ENCODE data around the gene BMP10. TPM values are rescaled to one million over a fixed set of nuclear protein-coding genes. Genes with fewer than 3 reads are reported as not detected.
A peak's percentile ranks its signal among the peaks of the same experiment; 100 is the strongest.
"Not testable (repeated sequence)": the region's sequence is repeated elsewhere in the genome, so short reads cannot be mapped to it uniquely, and the experiment has no call there.

The BMP10 gene
- not detected in 2 replicates for total RNA-seq (2014; rRNA removed; shearing (Covaris generic))

GRCh38 chr2:68871159-68871764 lies at the start of gene BMP10:
Gene BMP10, minus strand, starts transcription at chr2:68871397. Its CDS starts 39 bp downstream, at chr2:68871358.
- DNase-seq (ENCODE audit: low read depth), result no peak

- no peak for DNase-seq (ENCODE audit: low read depth)
Measured at GRCh38 chr2:68920481-68921170, 49.4 kb upstream of the BMP10 start.

DNA sequence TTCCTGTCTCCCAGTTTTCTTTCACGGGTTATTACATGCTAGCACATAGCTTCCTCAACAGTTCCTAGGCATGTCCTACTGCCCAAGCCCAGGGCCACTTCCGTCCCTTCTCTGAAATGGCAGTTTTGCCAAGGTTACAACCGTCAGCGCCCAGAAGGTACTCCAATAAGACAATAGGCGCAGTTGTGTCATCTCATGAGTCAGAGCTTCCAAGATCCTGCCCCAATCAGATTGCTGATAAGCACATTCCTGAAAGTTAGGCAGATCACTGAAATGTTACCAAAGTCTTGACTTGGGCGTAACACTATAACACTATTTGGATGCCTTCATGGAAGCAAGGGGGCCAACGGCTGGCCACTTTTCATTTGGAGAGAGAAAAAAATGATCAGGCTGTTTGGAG lies 47.3 kb upstream of the BMP10 start:
- peak; percentile 69 for DNase-seq (ENCODE audit: low read depth)

DNA sequence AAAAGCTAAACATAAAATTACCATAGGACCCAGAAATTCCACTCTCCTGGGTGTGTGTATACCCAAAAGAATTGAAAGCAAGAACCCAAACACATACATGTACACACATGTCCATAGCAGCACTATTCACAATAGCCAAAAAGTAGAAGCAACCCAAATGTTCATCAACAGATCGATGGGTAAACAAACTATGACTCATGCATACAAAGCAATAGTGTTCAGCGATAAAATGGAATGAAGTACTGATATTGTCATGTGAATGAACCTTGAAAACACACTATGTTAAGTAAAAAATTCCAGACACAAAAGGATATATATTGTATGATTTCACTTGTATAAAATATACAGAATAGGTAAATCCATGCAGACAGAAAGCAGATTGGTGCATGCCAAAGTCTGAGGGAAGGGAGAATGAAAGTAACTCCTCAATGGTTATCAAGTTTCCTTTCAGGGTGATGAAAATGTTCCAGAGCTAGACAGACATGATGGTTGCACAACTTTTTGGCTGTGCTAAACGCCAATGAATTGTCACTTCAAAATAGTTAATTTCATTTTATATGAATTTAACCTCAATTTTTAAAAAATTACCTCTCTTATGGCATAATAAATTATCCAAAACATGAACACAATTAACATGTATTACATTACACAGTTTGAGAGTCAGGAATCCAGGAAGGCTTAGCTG lies 46.0 kb upstream of the BMP10 start:
- no peak for DNase-seq (ENCODE audit: low read depth)

DNA sequence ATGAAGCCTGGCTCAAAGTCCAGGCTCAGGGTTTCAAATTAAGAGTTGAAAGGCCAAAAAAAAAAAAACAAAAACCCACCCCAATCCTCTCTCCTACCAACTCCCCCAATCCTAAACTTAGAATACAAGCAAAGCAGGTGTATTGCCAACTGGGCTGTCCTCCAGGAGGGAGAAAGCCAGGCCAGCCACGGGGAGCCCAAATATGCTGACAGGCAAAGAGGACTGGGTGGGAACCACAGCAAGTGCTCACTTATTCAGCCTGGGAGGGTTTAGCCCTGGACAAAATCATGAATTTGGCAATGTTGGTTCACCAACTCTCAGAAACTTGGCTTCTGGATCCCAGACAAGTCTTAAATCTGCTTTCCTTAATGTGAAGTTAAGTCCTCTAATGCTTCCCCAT lies 45.0 kb upstream of the BMP10 start:
- no peak for DNase-seq (ENCODE audit: low read depth)

GRCh38 chr2:68915393-68915792 lies 44.2 kb upstream of the BMP10 start:
- DNase-seq (ENCODE audit: low read depth), result no peak

GRCh38 chr2:68913359-68913758 lies 42.2 kb upstream of the BMP10 start:
- DNase-seq (ENCODE audit: low read depth), result no peak

DNA sequence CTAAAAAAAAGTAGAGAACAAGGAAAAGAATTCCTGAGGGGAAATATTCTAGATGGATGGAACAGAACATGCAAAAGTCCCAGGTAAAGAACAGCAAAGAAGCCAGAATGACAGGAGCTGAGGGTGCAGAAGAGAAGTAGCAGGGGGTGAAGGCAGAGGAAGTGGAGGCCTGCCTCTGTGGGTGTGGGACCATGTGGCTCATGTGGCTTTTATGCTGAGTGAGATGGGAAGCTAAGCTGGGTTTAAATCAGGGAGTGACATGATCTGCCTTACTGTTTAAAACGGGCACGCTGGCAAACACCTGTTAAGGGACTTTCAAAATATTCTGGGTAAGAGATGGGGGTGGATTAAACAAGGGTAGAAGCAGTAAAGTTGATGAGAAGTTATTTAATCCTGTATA lies 41.5 kb upstream of the BMP10 start:
- no peak for DNase-seq (ENCODE audit: low read depth)

GRCh38 chr2:68912111-68912510 lies 40.9 kb upstream of the BMP10 start:
- DNase-seq (ENCODE audit: low read depth), result no peak

DNA sequence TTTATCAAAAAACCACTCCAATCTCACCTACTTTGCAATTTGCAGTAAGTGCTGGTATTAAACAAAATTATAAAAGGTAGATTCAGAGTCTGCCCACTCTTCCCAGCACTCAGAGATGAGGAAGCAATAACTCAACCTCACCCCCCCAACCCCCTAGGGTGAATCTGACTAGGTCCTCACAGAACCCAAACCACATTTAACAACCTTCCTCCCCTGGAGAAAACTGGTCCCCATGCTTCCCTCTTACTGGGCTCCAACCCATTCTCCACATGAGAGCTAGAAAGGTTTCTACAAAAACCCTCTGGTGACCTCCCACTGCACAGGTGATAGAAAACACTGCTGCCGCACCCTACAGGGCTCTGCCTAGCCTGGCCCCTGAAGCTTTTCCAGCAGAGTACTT lies 40.5 kb upstream of the BMP10 start:
- DNase-seq (ENCODE audit: low read depth), result no peak

DNA sequence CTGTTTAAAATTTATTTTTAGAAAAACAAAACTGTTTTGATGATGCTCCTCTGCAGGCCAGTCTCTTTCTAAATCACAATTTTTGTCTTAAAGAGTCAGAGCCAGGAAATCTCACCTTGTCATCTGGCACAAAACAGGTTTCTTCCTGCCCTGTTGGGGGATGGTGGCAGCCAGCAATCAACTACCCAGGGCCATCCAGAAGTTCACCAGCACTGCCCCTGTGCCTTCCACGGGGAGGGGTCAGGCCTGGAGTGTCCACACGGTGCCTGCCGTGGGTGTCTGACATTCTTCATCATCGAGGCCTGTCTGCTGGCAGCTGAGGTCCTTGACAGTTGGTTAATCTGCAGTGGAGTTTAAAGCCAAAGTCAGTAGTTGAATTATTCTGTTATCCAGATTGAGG lies 40.0 kb upstream of the BMP10 start:
- DNase-seq (ENCODE audit: low read depth), result no peak

DNA sequence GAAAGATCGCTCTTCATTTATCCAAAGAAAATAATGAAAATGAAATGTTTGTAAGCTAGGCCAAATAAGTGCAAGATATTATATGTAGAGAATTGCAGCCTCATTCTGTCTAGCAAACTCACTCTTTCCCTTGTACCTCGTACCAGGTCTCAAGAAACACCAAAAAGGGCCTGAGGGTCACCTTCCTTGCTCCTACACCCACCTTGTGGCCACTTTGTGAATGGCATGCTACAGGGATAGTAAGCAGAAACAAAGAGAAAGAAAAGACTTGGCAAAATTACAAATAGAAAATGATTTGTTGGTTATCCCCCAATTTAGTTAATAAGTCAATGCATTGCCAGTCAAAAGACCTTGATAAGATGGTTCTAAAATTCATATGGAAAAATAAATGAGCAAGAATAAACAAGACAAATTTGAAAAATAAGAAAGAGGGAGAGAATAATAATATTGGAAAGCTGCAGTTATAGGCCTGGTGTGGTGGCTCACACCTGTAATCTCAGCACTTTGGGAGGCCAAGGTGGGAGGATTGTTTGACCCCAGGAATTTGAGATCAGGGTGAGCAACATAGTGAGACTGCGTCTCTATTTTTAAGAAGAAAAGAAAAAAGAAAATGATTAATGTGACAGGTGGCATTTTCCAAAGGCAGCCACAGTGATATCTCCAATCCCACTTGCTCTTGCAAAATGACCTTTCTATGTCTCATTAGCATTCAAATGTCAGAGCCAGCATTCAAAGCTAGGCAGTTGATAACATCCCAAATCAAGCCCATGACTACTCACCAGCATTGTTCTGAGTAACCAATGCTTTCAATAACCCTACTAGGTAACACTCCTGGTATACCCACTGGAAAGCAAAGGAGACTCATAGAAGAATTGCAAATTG lies 38.8 kb upstream of the BMP10 start:
- DNase-seq (ENCODE audit: low read depth), result peak; percentile 77

GRCh38 chr2:68908392-68908970 lies 37.3 kb upstream of the BMP10 start:
- DNase-seq (ENCODE audit: low read depth), result peak; percentile 91

GRCh38 chr2:68907920-68908253 lies 36.7 kb upstream of the BMP10 start:
- DNase-seq (ENCODE audit: low read depth), result no peak

- no peak for DNase-seq (ENCODE audit: low read depth)
Measured at GRCh38 chr2:68907232-68907919, 36.2 kb upstream of the BMP10 start.

- no peak for DNase-seq (ENCODE audit: low read depth)
Measured at GRCh38 chr2:68906716-68907115, 35.5 kb upstream of the BMP10 start.

DNA sequence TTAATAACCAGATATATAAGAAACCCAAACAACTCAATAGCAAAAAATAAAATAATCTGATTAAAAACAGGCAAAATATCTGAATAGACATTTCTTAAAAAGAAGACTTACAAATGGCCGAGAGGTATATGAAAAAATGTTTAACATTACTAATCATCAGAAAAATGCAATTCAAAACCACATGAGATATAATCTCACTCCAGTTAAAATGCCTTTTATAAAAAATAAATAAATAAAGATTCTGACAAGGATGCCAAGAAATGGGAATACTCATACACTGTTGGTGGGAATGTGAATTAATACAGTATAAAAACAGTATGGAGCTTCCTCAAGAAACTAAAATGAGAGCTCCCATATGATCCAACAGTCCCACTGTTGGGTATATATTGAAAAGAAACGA lies 33.9 kb upstream of the BMP10 start:
- peak; percentile 31 for DNase-seq (ENCODE audit: low read depth)

DNA sequence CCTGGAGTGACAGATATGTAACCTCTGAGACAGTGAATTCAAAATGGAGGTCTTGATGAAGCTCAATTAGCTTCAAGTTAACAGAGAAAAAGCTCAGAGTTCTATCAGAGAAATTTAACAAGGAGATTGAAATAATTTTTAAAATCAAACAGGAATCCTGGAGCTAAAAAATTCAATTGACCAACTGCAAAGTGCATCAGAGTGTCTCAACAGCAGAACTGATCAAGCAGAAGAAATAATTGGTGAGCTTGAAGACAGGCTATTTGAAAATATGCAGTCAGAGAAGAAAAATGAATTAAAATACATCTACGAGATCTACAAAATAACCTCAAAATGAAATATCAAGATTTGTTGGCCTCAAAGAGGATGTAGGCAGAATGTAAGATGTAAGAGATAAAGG lies 30.4 kb upstream of the BMP10 start:
- DNase-seq (ENCODE audit: low read depth), result no peak

DNA sequence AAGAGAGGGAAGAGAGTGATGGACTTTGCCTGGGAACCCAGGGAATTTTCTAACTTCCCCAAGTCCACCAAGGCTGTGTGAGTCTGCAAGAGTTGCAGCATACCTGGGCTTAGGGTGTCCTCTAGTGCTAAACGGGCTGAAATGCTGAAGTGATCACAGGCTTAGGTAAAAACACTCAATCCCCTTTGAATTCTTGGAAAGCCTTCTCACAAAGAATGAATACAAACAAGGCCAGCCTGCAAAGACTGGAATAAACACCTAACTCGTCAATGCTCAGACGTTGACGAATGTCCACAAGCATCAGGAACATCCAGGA lies 30.0 kb upstream of the BMP10 start:
- peak; percentile 23 for DNase-seq (ENCODE audit: low read depth)

DNA sequence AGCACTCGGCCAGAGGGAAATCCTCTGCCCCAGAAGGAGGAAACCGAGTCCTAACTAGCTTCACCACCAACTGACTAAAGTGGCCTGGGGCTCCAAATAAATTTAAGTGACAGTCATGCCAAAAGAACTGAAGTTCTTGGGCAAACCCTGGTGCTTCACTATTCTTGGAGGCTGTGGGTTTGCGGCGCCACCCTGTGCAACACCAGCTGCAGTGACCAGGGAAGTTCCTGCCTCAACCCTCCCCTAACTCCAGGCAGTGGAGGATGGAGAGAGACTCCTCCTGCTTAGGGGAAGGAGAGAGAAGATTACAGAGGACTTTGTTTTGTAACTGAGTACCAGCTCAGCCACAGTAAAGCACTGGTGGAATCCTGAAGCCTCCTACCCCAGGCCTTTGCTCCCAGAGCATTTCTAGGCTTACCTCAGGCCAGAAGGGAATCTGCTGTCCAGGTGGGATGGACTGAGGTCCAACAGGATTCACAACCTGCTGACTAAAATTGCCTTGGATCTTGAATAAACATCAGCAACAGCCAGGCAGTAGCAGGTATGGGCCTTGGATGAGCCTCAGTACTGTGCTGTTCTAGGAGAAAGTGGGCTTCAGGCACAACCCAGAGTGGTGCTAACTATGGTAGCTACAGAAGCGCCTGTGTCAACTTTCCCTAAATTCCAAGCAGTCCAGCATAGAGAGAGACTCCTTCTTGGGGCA lies 29.4 kb upstream of the BMP10 start:
- peak; percentile 29 for DNase-seq (ENCODE audit: low read depth)

DNA sequence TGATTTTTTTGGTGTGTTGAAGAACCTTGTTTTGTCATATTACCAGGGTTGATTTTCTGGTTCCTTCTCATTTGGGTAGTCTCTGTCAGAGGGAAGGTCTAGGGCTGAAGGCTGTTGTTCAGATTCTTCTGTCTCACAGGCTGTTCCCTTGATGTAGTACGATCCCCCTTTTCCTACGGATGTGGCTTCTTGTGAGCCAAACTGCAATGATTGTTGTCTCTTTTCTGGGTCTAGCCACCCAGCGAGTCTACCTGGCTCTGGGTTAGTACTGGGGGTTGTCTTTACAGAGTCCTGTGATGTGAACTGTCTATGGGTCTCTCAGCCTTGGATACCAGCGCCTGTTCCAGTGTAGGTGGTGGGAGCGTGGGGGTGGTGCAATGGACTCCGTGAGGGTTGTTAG lies 24.8 kb upstream of the BMP10 start:
- DNase-seq (ENCODE audit: low read depth), result not testable (repeated sequence)

All from RPMI7951 (cell line).